Measurements from ENCODE around the gene IFI27. TPM values are rescaled to one million over a fixed set of nuclear protein-coding genes. Genes with fewer than 3 reads are reported as not detected.

Gene IFI27
- total and polyA plus RNA-seq, 9 of the 15 experiments (the other 6 are each of a cell fraction or from before 2014, with no cell fraction given), result 0.19 to 3.4 (median 1.4) TPM; not detected in 1

DNA sequence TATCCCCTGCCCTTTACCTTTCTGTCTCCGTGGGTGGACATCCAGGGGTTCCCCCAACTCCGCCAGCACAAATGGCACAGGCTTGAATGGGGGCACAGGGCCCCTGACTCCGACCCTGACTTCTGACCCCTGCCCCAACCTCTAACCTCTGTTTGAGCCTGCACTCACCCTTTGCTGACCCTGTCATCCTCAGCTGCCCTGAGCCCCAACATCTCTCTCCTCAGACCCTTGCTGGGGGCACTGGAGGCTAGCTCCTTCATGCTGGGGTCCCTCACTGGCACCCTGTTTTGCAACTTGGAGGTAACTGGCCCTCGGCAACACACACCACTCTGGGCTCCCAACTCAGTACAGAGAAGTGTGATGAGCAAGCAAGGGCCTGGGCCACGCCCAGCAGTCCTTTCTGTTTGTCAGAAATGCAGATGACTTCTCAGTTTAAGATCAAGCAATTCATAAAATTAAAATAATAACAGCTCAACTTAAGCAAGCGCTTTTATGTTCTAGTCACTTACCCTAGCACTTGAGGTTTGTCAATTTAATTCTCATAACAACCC lies 2.1 kb downstream of the IFI27 start:
- no peak overlapping the region for H3K4me3 ChIP-seq

DNA sequence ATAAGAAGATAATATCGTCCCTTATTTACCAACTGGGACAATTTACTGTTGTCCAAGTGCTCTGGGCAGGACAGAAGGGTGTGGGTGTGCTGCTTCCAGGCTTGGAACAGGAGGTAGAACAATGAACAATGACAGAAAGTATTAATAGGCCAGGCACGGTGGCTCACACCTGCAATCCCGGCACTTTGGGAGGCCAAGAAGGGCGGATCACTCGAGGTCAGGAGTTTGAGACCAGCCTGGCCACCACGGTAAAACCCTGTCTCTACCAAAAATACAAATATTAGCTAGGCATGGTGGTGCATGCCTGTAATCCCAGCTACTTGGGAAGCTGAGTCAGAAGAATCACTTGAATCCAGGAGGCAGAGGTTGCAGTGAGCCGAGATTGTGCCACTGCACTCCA lies 2.5 kb downstream of the IFI27 start:
- no TSS peak for BruUV-seq (replicated peaks)
- Histone ChIP-seq H3K9me3 (replicated peaks; ENCODE audit: control insufficient read depth, insufficient read depth, low read depth, low read length) (no peaks in the 10 kb centered on the region), H3K9me1 (ENCODE audit: control insufficient read depth, insufficient read depth, low read length) (peaks cover 3% of the 10 kb centered on the region), H3K9ac (ENCODE audit: insufficient read depth in 1 of 2, low read depth in 2 of 2, low read length in 2 of 2) (no peak overlapping the region), H3K27me3 (ENCODE audit: control insufficient read depth in 2 of 2, insufficient read depth in 2 of 2, low read length in 2 of 2) (peaks cover 2 to 27% of the 10 kb centered on the region in 2 experiments; a peak in 3 of 5 replicates), H3K27ac (ENCODE audit: extremely low read depth, low read depth, low read length) (no peak overlapping the region), H2AFZ (ENCODE audit: low read depth, low read length) (no peak overlapping the region), H3K36me3 (ENCODE audit: control insufficient read depth, insufficient read depth, low read length) (no peaks in the 10 kb centered on the region), H3K79me2 (ENCODE audit: control insufficient read depth, insufficient read depth, low read length) (no peaks in the 10 kb centered on the region), H3K4me1 (replicated peaks in 1 of 2; ENCODE audit: control insufficient read depth in 2 of 2, insufficient read depth in 2 of 2, low read length in 2 of 2) (peaks cover 8 to 16% of the 10 kb centered on the region in 2 experiments; a peak in 4 of 5 replicates), H3K4me3 (no peak overlapping the region), H3K4me2 (ENCODE audit: insufficient read depth, low read length) (no peak overlapping the region), H4K20me1 (replicated peaks; ENCODE audit: control insufficient read depth, insufficient read depth, low read length) (no peaks in the 10 kb centered on the region; the same call in 1 of the 2 replicates)
- intact Hi-C loops (cut with micrococcal nuclease) (no loop called here), in situ Hi-C loops (cut with MboI) (no loop called here)
- TF ChIP-seq SETDB1 (IDR thresholded peaks at IDR 0.05; ENCODE audit: low read length) (no peak), HEY1 (CRISPR knock-in tag; IDR thresholded peaks at IDR 0.05; ENCODE audit: borderline replicate concordance) (no peak), SAFB (IDR thresholded peaks at IDR 0.05; ENCODE audit: borderline replicate concordance, low read depth, low read length) (no peak), POLR3G (IDR thresholded peaks at IDR 0.05; ENCODE audit: extremely low read depth, insufficient read length, insufficient replicate concordance) (no peak), MBD2 (IDR thresholded peaks at IDR 0.05; ENCODE audit: borderline replicate concordance, low read depth) (no peak), HES1 (IDR thresholded peaks at IDR 0.05; ENCODE audit: low read depth) (no peak)
- TF ChIP-seq, protein P1, sequence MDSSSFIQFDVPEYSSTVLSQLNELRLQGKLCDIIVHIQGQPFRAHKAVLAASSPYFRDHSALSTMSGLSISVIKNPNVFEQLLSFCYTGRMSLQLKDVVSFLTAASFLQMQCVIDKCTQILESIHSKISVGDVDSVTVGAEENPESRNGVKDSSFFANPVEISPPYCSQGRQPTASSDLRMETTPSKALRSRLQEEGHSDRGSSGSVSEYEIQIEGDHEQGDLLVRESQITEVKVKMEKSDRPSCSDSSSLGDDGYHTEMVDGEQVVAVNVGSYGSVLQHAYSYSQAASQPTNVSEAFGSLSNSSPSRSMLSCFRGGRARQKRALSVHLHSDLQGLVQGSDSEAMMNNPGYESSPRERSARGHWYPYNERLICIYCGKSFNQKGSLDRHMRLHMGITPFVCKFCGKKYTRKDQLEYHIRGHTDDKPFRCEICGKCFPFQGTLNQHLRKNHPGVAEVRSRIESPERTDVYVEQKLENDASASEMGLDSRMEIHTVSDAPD (CRISPR knock-in tag; IDR thresholded peaks at IDR 0.05), result no peak
- WGBS (ENCODE audit: insufficient coverage, low coverage, missing lambda C conversion rate), result 45% methylated on average over 7 of the region's 7 CpGs
- DNase-seq (ENCODE audit: extremely low read depth in 1 of 4, low spot score in 3 of 4) (no peak), FAIRE-seq (no peak), ATAC-seq (no peak)
- ChIA-PET POLR2A (interaction anchor here (0.6 kb wide), 1 partner anchor 72 kb away, joined by 3 read pairs; no protein-coding TSS in a partner anchor), CTCF (ENCODE audit: low intra/inter-chr PET ratio) (no interaction called here)

More for the DNA sequence above, 2.1 kb downstream of the IFI27 start:
- peaks cover 3% of the 10 kb centered on the region for H3K9me1 ChIP-seq (ENCODE audit: control insufficient read depth, insufficient read depth, low read length)
- DNase-seq (ENCODE audit: extremely low read depth in 1 of 4, low spot score in 3 of 4) (no peak), FAIRE-seq (no peak), ATAC-seq (no peak)
- intact Hi-C loops (cut with micrococcal nuclease), result no loop called here
- no peaks in the 10 kb centered on the region; the same call in 1 of the 2 replicates for H4K20me1 ChIP-seq (replicated peaks; ENCODE audit: control insufficient read depth, insufficient read depth, low read length)
- H3K36me3 ChIP-seq (ENCODE audit: control insufficient read depth, insufficient read depth, low read length), result no peaks in the 10 kb centered on the region
- no peak overlapping the region for H3K27ac ChIP-seq (ENCODE audit: extremely low read depth, low read depth, low read length)
- in situ Hi-C loops (cut with MboI), result no loop called here
- ChIA-PET CTCF (ENCODE audit: low intra/inter-chr PET ratio) (no interaction called here), POLR2A (no interaction called here)
- no peak overlapping the region for H3K4me2 ChIP-seq (ENCODE audit: insufficient read depth, low read length)
- H3K79me2 ChIP-seq (ENCODE audit: control insufficient read depth, insufficient read depth, low read length), result no peaks in the 10 kb centered on the region
- H3K9me3 ChIP-seq (replicated peaks; ENCODE audit: control insufficient read depth, insufficient read depth, low read depth, low read length), result no peaks in the 10 kb centered on the region
- no peak overlapping the region for H3K9ac ChIP-seq (ENCODE audit: insufficient read depth in 1 of 2, low read depth in 2 of 2, low read length in 2 of 2)
- TF ChIP-seq PYGO2 (tag; IDR thresholded peaks at IDR 0.05), result no peak
- TF ChIP-seq HDAC3 (IDR thresholded peaks at IDR 0.05; ENCODE audit: borderline replicate concordance, partially characterized antibody), result no peak
- TF ChIP-seq SRSF7 (optimal IDR thresholded peaks at IDR 0.05; ENCODE audit: low read depth, low read length), result no peak
- TF ChIP-seq MECOM (CRISPR knock-in tag; IDR thresholded peaks at IDR 0.05), result no peak
- no peak for TF ChIP-seq CC2D1A (IDR thresholded peaks at IDR 0.05)
- no peak for TF ChIP-seq HNRNPLL (IDR thresholded peaks at IDR 0.05; ENCODE audit: low read depth, low read length, poor library complexity, severe bottlenecking)
- TF ChIP-seq PHB (CRISPR knock-in tag; IDR thresholded peaks at IDR 0.05), result no peak
- no peak for TF ChIP-seq MAFF (IDR thresholded peaks at IDR 0.05; ENCODE audit: low read length)
- no TSS peak for BruUV-seq (replicated peaks)
- H3K27me3 ChIP-seq (ENCODE audit: control insufficient read depth in 2 of 2, insufficient read depth in 2 of 2, low read length in 2 of 2), result peaks cover 2 to 27% of the 10 kb centered on the region in 2 experiments; a peak in 3 of 5 replicates
- no peak overlapping the region for H2AFZ ChIP-seq (ENCODE audit: low read depth, low read length)
- WGBS (ENCODE audit: insufficient coverage, low coverage, missing lambda C conversion rate), result 34% methylated on average over 4 of the region's 6 CpGs
- peaks cover 8 to 16% of the 10 kb centered on the region in 2 experiments; a peak in 4 of 5 replicates for H3K4me1 ChIP-seq (replicated peaks in 1 of 2; ENCODE audit: control insufficient read depth in 2 of 2, insufficient read depth in 2 of 2, low read length in 2 of 2)
